ENCODE data around the gene TAF1B.

DNA sequence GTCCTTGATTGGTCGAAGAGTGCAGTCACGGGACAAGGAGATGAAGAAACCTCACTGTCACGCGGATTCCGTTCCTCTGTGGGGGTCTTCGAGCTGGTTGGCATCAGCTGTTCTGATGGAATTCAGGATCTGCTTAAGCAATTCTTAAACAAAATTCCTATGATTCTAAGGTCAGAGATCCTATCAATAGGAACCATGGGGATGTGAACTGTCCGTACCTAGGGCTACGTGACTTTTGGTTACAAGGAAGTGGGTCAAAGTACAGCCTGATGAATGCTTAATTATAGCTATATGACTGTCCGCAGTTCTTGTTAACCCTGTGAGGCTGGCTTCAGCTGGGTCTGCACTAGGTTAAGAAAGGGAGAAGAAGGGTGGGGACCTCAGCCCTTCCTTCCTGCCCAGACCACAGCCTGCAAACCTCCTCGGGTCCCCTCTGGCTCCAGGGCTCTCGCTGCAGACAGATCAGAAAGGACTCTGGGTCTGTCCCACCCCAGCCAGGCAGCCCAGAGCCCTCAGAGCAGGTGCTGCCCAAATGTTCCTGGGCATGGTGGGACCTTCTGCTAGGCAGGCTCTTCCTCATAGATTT is 44.2 kb upstream of the TAF1B start:
- no peak for TF ChIP-seq CEBPB (IDR thresholded peaks at IDR 0.05)
- TF ChIP-seq NFIC (IDR thresholded peaks at IDR 0.05): no peak
- TF ChIP-seq TAF1 (IDR thresholded peaks at IDR 0.05; ENCODE audit: low read depth): no peak
- no peak for TF ChIP-seq EP300 (IDR thresholded peaks at IDR 0.05; ENCODE audit: borderline replicate concordance)
- no peak for TF ChIP-seq YY1 (IDR thresholded peaks at IDR 0.05; ENCODE audit: low read depth)
- TF ChIP-seq EGR1 (IDR thresholded peaks at IDR 0.05): no peak
- TF ChIP-seq FOXM1 (IDR thresholded peaks at IDR 0.05; ENCODE audit: borderline replicate concordance, low read depth): no peak
- TF ChIP-seq REST (IDR thresholded peaks at IDR 0.05; ENCODE audit: low read depth): no peak
- TF ChIP-seq RAD21 (IDR thresholded peaks at IDR 0.05; ENCODE audit: low read depth): no peak
- TF ChIP-seq, protein P1, sequence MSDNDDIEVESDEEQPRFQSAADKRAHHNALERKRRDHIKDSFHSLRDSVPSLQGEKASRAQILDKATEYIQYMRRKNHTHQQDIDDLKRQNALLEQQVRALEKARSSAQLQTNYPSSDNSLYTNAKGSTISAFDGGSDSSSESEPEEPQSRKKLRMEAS (IDR thresholded peaks at IDR 0.05): no peak
- no peak for TF ChIP-seq TCF12 (IDR thresholded peaks at IDR 0.05; ENCODE audit: low read depth)
- no peak for TF ChIP-seq CREB1 (IDR thresholded peaks at IDR 0.05; ENCODE audit: low read depth)
- TF ChIP-seq, protein P2, sequence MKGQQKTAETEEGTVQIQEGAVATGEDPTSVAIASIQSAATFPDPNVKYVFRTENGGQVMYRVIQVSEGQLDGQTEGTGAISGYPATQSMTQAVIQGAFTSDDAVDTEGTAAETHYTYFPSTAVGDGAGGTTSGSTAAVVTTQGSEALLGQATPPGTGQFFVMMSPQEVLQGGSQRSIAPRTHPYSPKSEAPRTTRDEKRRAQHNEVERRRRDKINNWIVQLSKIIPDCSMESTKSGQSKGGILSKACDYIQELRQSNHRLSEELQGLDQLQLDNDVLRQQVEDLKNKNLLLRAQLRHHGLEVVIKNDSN (IDR thresholded peaks at IDR 0.05): no peak

Measured in Ishikawa (cell line).